Coronary artery (tissue), 2 donors: Measurements from ENCODE around the gene PIKFYVE.

Experiments used
- DNase-seq: peaks from one replicate; pipeline ENCODE4 v3.0.0-alpha.2; 2017; ENCODE audit warnings: low spot score
- H3K27ac ChIP-seq, 2 donors: fragments of 200-600 bp; sonication (generic); one replicate each; pipeline ENCODE4 v1.5.1; 2016 to 2019
- H3K4me3 ChIP-seq: fragments of 200-600 bp; sonication (generic); 2 replicates; pipeline ENCODE4 v1.5.1; 2016; ENCODE audit warnings: mild to moderate bottlenecking, moderate library complexity
- CTCF ChIP-seq: fragments of 200-600 bp; sonication (generic); IDR thresholded peaks from one replicate; pipeline ENCODE4 v1.5.1; 2019; ENCODE audit warnings: antibody characterized with exemption

The PIKFYVE gene

GRCh38 chr2:208235860-208236259 is 30.2 kb upstream of the PIKFYVE start:
- H3K27ac ChIP-seq = no peak overlapping the region
- no peak for DNase-seq
- TF ChIP-seq CTCF = no peak
- no peak overlapping the region for H3K4me3 ChIP-seq

GRCh38 chr2:208239770-208240493 is 26.1 kb upstream of the PIKFYVE start:
- no peak for TF ChIP-seq CTCF
- Histone ChIP-seq H3K4me3 (no peak overlapping the region), H3K27ac (no peak overlapping the region)
- no peak for DNase-seq

- Histone ChIP-seq H3K4me3 (no peak overlapping the region), H3K27ac (no peak overlapping the region)
- TF ChIP-seq CTCF = no peak
- DNase-seq = no peak
These were observed 25.3 kb upstream of the PIKFYVE start for GRCh38 chr2:208240619-208241209.

GRCh38 chr2:208244422-208244821 is 21.6 kb upstream of the PIKFYVE start:
- H3K4me3 ChIP-seq = no peak overlapping the region
- H3K27ac ChIP-seq = no peak overlapping the region
- no peak for TF ChIP-seq CTCF
- DNase-seq = no peak

- H3K27ac ChIP-seq = no peak overlapping the region
- DNase-seq = no peak
- no peak overlapping the region for H3K4me3 ChIP-seq
- no peak for TF ChIP-seq CTCF
These were observed 20.3 kb upstream of the PIKFYVE start for GRCh38 chr2:208245746-208246145.

GRCh38 chr2:208248601-208249000 is 17.5 kb upstream of the PIKFYVE start:
- Histone ChIP-seq H3K4me3 (no peak overlapping the region), H3K27ac (no peak overlapping the region)
- no peak for TF ChIP-seq CTCF
- no peak for DNase-seq

GRCh38 chr2:208249296-208249695 is 16.8 kb upstream of the PIKFYVE start:
- Histone ChIP-seq H3K4me3 (no peak overlapping the region), H3K27ac (no peak overlapping the region)
- no peak for TF ChIP-seq CTCF
- DNase-seq = no peak
